Natural killer cell treated with Interleukin-12 subunit alpha and Interleukin-12 subunit beta and Interleukin-15 and Interleukin-18, amount 100 ng/mL, for 72 hours (primary cell): ENCODE measurements around the gene HES1. TPM values are rescaled to one million over a fixed set of nuclear protein-coding genes. Genes with fewer than 3 reads are reported as not detected.

Experiments
- ATAC-seq, 2 donors: fragments of 150-1000 bp; cut with Tn5 transposase in 1 of 2; sonication (Bioruptor Pico), chemical (Tn5 transposase) in 1 of 2; 2 replicates each; pipeline ENCODE4 v1.10.0; 2021
- DNase-seq: peaks from one replicate; pipeline ENCODE4 v3.0.0; 2022; ENCODE audit warnings: low spot score
- H3K27ac Mint-ChIP-seq, 2 donors: 1 replicate in 1 of 2; 2 replicates in 1 of 2; pipeline ENCODE4 v1.8.0; 2022; ENCODE audit warnings: mixed read lengths in 2 of 2, mild to moderate bottlenecking in 1 of 2, moderate library complexity in 1 of 2
- H3K27me3 Mint-ChIP-seq, 2 donors: 1 replicate in 1 of 2; 2 replicates in 1 of 2; pipeline ENCODE4 v1.8.0; 2022; ENCODE audit warnings: mixed read lengths in 2 of 2
- H3K36me3 Mint-ChIP-seq: one replicate; pipeline ENCODE4 v1.8.0; 2022; ENCODE audit warnings: mixed read lengths
- H3K4me1 Mint-ChIP-seq, 2 donors: 1 replicate in 1 of 2; 2 replicates in 1 of 2; pipeline ENCODE4 v1.8.0; 2022; ENCODE audit warnings: low read depth in 2 of 2, mixed read lengths in 2 of 2, mild to moderate bottlenecking in 1 of 2
- H3K4me3 Mint-ChIP-seq: one replicate; pipeline ENCODE4 v1.8.0; 2022; ENCODE audit warnings: mixed read lengths
- H3K9me3 Mint-ChIP-seq: 2 replicates; pipeline ENCODE4 v1.8.0; 2022; ENCODE audit warnings: mixed read lengths
- total RNA-seq, 2 donors: library from RNA; stranded (reverse); gene quantifications; one replicate each; pipeline ENCODE4 v1.2.3, GENCODE V29; 2022

Gene HES1
- total RNA-seq, 2 donors from 2014 or later, result 0.28 TPM; not detected in 1

DNA sequence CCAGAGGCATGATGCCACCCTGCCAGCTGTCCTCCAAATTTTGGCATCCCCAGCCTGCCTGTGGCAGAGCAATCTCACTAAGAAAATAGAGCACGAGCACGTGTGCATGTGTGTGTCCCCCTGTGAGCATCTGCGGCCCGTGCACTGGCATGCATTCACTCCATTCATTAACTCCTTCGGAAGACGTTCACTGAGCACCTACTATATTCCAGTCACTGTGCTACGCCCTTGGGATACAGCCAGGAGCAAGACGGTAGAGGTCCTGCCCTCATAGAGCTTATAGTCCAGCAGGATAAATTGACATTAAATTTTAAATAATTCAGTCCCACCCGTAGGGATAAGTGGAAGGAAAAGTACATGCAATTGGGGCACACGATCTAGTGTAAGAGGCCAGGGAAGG is 40.0 kb upstream of the HES1 start:
- peak overlapping the region in 1 of 2 donors; percentile 17 for H3K27ac Mint-ChIP-seq
- no peak overlapping the region for H3K4me3 Mint-ChIP-seq
- DNase-seq, result no peak

DNA sequence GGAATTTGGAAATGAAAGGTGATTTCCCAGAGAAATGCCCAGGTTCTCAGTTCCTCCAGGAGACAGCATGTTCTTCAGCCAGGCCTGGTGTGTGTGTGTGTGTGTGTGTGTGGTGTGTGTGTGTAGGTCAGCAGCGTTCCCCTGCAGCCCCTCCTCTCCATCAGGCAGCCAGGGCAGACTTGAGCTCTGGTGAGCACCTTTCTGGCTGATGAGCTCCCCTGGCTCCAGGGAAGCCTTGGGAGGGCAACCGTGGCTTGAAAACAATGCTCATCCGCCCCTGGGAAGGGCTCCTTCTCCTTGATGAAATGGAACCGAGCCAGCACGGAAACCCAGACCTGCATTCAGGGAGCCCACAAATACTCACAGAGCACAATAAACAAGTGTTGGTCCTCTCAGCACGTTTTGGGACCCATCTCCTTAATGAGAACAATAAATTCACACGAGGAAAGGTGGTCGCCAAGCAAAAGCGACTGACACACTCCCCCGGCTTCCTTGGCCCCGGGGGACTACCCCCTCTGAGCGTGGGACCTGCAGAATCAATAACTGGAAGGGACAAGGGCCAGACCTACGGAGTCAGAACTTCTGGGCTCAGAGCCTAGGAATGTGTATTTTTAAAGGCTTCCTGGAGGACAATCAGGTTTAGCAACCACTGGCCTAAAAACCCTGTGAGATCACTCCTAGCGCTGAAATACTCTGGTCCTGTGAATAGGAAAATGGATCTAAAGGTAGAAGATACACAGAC is 38.6 kb upstream of the HES1 start:
- Mint-ChIP-seq H3K27ac (no peak overlapping the region), H3K36me3 (no peaks in the 10 kb centered on the region), H3K27me3 (peaks cover 13 to 16% of the 10 kb centered on the region in 2 donors), H3K4me3 (no peak overlapping the region), H3K9me3 (no peaks in the 10 kb centered on the region), H3K4me1 (peaks cover 0 to 21% of the 10 kb centered on the region in 2 donors)
- ATAC-seq (no peak), DNase-seq (peak; percentile 23)

More for the DNA sequence above, 40.0 kb upstream of the HES1 start:
- peaks cover 16 to 25% of the 10 kb centered on the region in 2 donors for H3K27me3 Mint-ChIP-seq
- no peaks in the 10 kb centered on the region for H3K36me3 Mint-ChIP-seq
- no peaks in the 10 kb centered on the region for H3K9me3 Mint-ChIP-seq
- ATAC-seq, result no peak
- H3K4me1 Mint-ChIP-seq, result peaks cover 0 to 21% of the 10 kb centered on the region in 2 donors

DNA sequence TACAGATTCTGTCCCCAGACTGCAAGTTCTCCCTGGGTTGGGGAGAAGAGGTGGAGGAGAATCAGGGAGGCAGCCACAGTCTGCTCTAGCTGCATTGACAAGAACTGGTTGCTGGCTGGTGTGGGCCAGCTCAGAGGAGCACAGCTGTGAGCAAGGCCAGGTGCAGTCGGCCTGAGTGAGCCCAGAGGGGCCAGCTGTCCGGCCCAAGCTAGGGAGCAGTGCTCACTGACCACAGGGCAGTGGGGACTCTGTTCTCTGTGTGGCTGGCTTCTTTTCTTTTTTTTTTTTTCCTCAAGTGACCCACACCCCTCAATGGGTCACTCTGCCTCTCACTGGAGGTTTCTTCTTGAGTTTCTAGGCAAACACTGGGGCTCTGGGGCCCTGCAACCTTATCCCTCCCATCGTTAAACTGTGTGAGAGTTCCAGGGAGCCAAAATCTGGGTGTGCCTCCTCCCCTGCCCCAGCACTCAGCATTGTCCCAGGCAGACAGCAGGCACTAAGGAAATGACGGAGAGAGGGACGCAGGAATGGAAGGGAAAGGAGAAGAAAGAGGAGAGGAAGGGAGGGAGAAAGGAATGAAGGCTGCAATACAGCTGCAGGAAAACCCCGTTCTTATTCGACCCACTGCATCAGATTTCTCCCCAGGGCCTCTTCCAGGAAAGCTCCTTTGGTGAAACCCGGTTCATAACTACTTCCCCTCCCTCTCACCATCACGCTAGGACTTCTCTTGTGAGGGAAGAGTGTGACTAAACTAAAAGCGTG is 37.7 kb upstream of the HES1 start:
- Mint-ChIP-seq H3K4me3 (peak overlapping the region; percentile 17), H3K36me3 (no peaks in the 10 kb centered on the region), H3K27ac (no peak overlapping the region), H3K27me3 (peaks cover 15 to 22% of the 10 kb centered on the region in 2 donors), H3K9me3 (no peaks in the 10 kb centered on the region), H3K4me1 (peaks cover 0 to 21% of the 10 kb centered on the region in 2 donors)
- ATAC-seq (peak in 1 of 2 donors; percentile 50), DNase-seq (peak; percentile 38)

DNA sequence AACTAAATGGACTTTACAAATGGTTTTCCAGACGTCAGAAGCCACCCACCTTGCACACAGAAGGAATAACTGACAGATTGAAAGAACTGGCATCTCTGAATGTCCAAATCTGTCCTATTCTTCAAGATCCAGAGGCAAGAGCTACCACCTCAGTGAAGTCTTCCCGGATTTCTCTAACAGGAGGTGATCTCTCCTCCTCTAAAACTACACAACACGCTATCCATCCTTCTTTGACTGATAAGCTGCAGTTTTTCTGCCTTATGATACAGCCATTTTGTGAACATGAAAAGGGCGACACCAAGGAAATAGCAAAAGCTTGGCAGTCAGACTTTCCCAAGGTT is 37.1 kb upstream of the HES1 start:
- H3K36me3 Mint-ChIP-seq, result no peaks in the 10 kb centered on the region
- ATAC-seq (no peak), DNase-seq (no peak)
- peak overlapping the region in 1 of 2 donors; percentile 23 for H3K27ac Mint-ChIP-seq
- H3K4me3 Mint-ChIP-seq, result peak overlapping the region; percentile 10
- peaks cover 0 to 21% of the 10 kb centered on the region in 2 donors for H3K4me1 Mint-ChIP-seq
- H3K27me3 Mint-ChIP-seq, result peaks cover 18 to 26% of the 10 kb centered on the region in 2 donors
- no peaks in the 10 kb centered on the region for H3K9me3 Mint-ChIP-seq

DNA sequence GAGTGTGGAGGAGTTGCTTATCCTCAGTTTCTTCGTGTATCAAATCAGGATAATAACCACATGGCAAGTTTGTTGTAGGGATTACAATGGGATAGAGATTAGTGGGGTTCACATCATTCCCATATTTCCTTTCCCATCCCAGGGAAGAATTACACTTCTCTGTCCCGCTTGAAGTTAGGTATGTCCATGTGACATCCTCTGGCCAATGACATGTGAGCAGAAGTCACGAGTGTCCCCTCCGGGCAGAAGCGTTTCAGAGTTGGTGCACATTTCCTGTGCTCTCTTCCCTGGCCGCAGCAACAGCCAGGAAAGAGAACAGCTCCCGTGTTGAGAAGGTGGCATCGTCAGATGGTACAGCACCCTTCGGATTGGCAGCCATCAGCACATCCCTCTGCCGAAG is 36.7 kb upstream of the HES1 start:
- ATAC-seq (no peak), DNase-seq (peak; percentile 12)
- no peaks in the 10 kb centered on the region for H3K36me3 Mint-ChIP-seq
- H3K9me3 Mint-ChIP-seq, result no peaks in the 10 kb centered on the region
- peak overlapping the region in 1 of 2 donors; percentile 23 for H3K27ac Mint-ChIP-seq
- H3K4me3 Mint-ChIP-seq, result peak overlapping the region; percentile 10
- peaks cover 0 to 21% of the 10 kb centered on the region in 2 donors for H3K4me1 Mint-ChIP-seq
- peaks cover 19 to 26% of the 10 kb centered on the region in 2 donors for H3K27me3 Mint-ChIP-seq

DNA sequence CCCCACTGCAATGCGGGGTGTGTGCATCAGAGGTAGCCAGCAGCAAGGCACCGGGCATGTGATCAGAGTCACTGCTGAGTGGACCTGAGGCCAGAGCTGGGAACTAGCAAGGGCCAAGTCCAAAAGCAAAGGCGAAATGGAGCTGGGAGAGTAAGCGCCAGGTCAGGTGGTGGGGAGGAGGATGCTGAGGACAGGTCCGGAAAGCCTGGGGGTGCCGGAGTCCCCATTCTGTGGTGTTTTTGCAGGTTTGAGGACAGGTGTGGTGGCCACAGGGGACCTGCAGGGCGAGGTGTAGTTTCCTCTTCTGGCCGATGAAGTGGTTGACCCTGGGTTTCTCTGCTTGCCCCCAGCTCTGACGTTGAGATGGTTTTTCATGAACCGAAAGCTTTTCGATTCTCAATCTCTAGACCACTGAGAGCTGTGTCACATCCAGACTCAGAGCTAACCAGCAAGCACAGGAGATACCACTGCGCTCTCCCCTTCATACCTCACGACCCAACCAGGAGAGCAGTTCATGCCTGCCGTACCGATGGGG is 35.0 kb upstream of the HES1 start:
- Mint-ChIP-seq H3K27me3 (peaks cover 28 to 36% of the 10 kb centered on the region in 2 donors), H3K27ac (no peak overlapping the region)
- no peak for ATAC-seq

DNA sequence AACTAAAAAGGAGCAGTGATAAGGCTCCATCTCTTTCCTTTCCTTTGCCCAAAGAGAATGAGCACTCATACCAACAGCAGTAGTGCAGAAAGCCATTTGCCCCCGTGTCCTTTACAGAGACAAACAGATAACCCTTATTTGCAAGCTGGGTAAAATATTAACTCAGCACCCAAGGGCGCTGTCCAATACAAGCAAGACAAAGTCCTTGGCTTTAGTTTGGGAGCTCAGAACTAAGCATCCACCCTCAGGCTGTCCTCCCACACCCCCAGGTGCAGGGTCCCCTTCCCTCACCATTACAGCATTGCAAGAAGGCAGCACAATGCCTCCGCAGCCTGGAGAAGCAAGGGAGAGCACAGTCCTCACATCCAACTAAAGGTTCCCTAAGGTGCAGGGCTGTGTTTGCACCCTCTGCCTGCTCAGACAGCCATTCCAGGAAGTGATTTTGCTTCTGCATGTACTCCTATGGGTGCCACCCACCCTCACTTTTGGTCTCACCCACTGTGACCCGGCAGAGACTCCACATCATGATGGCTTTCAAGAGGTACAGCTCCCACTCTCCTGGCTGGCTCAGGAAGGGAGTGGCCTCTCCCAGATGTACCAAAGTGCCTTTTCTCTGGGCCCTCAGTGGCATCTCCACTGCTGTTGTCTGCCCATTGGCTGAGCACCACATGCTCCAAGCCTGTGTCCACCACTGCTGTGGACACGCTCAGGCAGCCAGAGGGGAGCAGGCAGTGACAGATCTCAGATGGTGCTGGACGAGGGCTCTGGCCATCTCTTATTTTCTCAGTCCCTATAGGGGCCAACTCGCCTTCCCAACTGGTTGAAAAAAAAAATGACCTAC is 34.1 kb upstream of the HES1 start:
- H3K36me3 Mint-ChIP-seq, result no peaks in the 10 kb centered on the region
- no peak overlapping the region for H3K4me3 Mint-ChIP-seq
- peaks cover 0 to 12% of the 10 kb centered on the region in 2 donors for H3K4me1 Mint-ChIP-seq

More for the DNA sequence above, 35.0 kb upstream of the HES1 start:
- peaks cover 0 to 12% of the 10 kb centered on the region in 2 donors for H3K4me1 Mint-ChIP-seq
- H3K9me3 Mint-ChIP-seq, result no peaks in the 10 kb centered on the region
- no peaks in the 10 kb centered on the region for H3K36me3 Mint-ChIP-seq
- no peak overlapping the region for H3K4me3 Mint-ChIP-seq
- no peak for DNase-seq

DNA sequence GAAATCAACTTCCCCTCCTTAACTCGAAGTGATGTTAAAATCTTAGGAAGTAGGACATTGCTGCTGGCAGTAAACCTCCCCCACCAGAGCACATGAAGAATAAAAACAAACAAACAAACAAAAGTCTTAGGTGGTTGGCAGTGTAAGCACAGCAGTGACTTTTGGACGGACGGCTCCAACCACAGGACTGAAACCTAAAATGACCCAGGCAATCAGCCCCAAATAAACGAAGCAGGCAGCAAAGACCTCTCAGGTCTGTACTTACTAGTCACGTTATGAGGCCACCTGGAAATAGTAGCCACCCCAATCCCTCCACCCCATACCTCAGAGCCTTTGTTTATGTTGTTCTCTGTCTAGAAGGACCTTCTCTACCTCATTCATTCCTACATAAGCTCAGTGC is 33.5 kb upstream of the HES1 start:
- peaks cover 0 to 12% of the 10 kb centered on the region in 2 donors for H3K4me1 Mint-ChIP-seq
- ATAC-seq, result no peak

More for the DNA sequence above, 34.1 kb upstream of the HES1 start:
- H3K27ac Mint-ChIP-seq, result no peak overlapping the region
- H3K9me3 Mint-ChIP-seq, result no peaks in the 10 kb centered on the region
- ATAC-seq, result no peak
- peak; percentile 54 for DNase-seq
- peaks cover 30 to 43% of the 10 kb centered on the region in 2 donors for H3K27me3 Mint-ChIP-seq

DNA sequence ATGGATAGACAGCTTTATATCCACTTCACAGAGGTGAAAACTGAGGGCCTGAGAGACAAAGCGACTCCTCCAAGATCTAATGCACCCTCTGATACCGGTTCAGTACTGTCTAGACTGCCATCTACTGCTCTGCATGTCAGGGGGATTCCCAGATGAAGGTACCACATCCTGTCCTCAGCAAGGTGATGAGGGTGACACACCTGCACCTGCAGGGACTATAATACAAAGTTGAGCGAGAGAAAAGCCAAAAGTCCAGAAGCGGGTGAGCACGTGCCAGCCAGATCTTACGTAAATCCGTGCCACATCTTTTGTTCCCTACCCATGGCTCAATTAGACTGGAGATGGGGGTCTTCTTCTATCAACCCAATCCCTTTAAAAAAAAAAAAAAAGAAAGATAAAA is 32.4 kb upstream of the HES1 start:
- Mint-ChIP-seq H3K9me3 (no peaks in the 10 kb centered on the region), H3K4me1 (peaks cover 0 to 8% of the 10 kb centered on the region in 2 donors), H3K27me3 (peaks cover 35 to 51% of the 10 kb centered on the region in 2 donors), H3K27ac (no peak overlapping the region), H3K36me3 (no peaks in the 10 kb centered on the region), H3K4me3 (no peak overlapping the region)
- no peak for ATAC-seq
- DNase-seq, result peak; percentile 28

More for the DNA sequence above, 33.5 kb upstream of the HES1 start:
- Mint-ChIP-seq H3K36me3 (no peaks in the 10 kb centered on the region), H3K9me3 (no peaks in the 10 kb centered on the region), H3K4me3 (no peak overlapping the region), H3K27me3 (peaks cover 32 to 43% of the 10 kb centered on the region in 2 donors), H3K27ac (no peak overlapping the region)
- DNase-seq, result peak; percentile 5

DNA sequence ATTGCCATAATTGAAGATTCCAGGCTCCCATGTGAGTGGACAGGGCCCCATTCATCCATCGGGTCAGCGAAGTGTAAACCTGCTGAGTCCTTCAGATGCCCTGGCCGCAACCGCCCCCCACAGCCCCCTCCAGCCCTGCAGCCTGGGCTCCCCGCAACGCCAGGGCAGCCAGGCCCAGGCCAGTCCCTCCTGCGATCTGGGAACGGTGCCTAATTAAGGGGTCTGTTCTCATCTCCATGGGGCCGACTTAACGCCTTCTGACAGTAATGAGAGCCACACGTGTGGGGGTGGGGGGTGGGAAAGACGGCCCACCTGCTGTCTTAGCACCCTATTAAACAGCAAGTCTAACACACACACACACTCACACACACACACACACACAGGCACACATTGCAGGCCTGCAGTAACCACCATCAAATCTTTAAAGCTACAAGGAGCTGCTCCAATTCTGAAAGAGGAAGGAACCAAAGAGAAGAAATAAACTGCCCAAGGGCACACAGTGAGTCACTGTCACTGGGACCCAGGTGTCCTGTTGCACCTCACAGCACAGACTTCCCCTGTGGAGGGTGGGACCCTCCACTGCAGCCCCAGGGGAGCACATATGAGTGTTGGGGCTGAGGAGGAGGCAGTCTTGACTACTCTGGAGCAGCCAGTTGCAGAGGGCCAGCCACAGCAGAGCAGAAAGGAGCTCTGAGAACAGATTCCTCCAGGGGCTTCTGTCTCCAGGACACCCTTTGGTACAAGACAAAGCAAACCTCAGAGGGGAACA is 31.8 kb upstream of the HES1 start:
- peaks cover 36 to 48% of the 10 kb centered on the region in 2 donors for H3K27me3 Mint-ChIP-seq
- no peak overlapping the region for H3K4me3 Mint-ChIP-seq
- H3K27ac Mint-ChIP-seq, result no peak overlapping the region
- ATAC-seq (no peak), DNase-seq (peak; percentile 40)
- H3K36me3 Mint-ChIP-seq, result no peaks in the 10 kb centered on the region
- peaks cover 0 to 2% of the 10 kb centered on the region in 2 donors for H3K4me1 Mint-ChIP-seq
- H3K9me3 Mint-ChIP-seq, result no peaks in the 10 kb centered on the region

DNA sequence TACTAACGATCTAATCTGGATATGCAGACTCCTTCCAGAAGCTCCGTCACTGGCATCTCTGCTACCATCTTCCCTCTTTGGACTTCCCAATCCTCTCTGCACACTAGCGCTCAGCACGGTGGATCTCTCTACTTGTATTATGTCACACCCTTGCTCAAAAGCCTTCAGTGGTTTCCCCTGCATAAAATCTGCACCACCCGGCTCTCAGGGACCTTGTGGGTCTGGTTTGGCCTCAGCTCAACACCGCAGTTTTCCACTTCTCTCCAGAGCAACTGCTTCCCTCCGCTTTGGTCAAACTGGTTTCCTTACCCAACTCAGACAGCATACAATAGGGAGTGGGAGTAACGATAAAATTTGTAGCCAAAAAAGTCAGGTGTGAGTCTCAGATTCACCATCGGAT is 30.7 kb upstream of the HES1 start:
- Mint-ChIP-seq H3K36me3 (no peaks in the 10 kb centered on the region), H3K4me1 (no peaks in the 10 kb centered on the region), H3K27me3 (peaks cover 38 to 50% of the 10 kb centered on the region in 2 donors), H3K4me3 (no peak overlapping the region), H3K9me3 (no peaks in the 10 kb centered on the region), H3K27ac (no peak overlapping the region)
- DNase-seq, result no peak
- ATAC-seq, result no peak

DNA sequence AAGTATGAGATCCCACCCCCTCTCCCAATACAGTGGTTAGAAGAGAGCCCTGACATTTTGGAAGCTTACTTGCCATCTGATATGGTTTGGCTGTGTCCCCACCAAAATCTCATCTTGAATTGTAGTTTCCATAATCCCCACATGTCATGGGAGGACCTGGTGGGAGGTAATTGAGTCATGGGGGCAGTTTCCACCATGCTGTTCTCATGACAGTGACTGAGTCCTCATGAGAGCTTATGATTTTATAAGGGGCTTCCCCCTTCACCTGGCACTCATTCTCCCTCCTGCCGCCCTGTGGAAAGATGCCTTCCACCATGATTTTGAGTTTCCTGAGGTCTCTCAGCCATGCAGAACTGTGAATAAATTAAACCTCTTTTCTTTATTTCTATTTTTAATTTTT is 28.8 kb upstream of the HES1 start:
- no peak overlapping the region for H3K27ac Mint-ChIP-seq
- no peaks in the 10 kb centered on the region for H3K36me3 Mint-ChIP-seq
- no peaks in the 10 kb centered on the region for H3K4me1 Mint-ChIP-seq
- peaks cover 35 to 50% of the 10 kb centered on the region in 2 donors for H3K27me3 Mint-ChIP-seq
- no peak for ATAC-seq
- H3K4me3 Mint-ChIP-seq, result no peak overlapping the region
- DNase-seq, result peak; percentile 25
- no peaks in the 10 kb centered on the region for H3K9me3 Mint-ChIP-seq
